ENCODE data around the gene USP46.

USP46 gene, protein sequence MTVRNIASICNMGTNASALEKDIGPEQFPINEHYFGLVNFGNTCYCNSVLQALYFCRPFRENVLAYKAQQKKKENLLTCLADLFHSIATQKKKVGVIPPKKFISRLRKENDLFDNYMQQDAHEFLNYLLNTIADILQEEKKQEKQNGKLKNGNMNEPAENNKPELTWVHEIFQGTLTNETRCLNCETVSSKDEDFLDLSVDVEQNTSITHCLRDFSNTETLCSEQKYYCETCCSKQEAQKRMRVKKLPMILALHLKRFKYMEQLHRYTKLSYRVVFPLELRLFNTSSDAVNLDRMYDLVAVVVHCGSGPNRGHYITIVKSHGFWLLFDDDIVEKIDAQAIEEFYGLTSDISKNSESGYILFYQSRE

DNA sequence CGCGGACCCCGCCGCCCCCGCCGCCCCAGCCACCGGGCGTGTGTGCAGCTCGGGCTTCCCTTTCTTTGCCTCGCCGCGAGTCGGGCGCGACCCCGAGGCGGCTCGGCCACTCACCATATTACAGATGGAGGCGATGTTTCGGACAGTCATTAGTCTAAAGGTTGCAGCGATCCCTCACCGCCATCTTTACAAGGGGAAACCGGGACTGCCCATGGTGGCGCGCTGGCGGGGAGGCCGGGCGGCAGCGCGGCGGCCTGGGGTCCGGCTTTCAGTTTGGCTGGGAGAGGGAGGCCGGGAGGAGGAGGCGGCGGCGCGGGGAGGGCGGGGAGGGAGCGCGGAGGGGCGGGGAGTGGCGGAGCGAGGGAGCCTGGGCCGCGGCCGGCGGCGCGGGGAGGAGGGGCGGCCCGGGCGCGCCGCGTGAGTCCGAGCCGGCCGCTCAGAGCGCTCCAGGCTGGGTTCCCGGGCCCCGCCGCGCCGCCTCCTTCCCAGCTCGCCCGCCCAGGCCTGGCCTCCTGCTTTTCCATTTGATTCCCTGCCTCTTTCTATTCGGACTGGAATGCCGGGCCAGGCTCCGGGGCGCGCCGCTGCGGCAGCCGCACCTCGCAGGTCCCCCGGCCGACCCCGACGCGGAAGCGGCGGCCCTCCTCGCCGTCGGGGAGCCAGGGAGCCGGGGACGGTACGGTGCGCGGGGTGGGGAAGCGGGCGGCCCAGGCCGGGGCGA, at the start of gene USP46:
Gene USP46 (minus strand): TSS at position 301 of the 721 bp plus-strand sequence. CDS start 151 bp downstream, at position 150.
- DNase-seq (ENCODE audit: low read depth, low spot score): no peak
- peak within 1 kb of the TSS; percentile 65 for H3K27ac ChIP-seq

DNA sequence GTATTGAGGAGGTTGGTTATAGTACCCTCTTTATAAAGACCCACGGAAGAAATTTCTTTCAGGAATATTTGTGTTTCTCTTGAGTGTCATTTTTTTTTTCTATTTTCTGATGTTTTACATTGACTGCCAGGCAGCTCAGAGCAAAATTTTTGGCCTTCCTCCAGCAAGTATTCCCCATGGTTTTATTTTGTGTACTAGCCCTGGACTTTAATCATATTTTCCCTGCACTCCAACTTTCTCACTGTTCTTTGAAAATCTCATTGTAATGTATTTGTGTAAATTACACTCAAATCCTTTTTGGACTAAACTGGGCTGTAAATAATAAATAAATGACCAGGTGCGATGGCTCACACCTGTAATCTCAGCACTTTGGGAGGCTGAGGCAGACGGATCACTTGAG, 45.6 kb upstream of the USP46 start:
- H3K27ac ChIP-seq: no peak overlapping the region
- no peak for DNase-seq (ENCODE audit: low read depth, low spot score)

- H3K27ac ChIP-seq: no peak overlapping the region
- DNase-seq (ENCODE audit: low read depth, low spot score): no peak
These were observed 45.0 kb upstream of the USP46 start for GRCh38 chr4:52704133-52704532.

- H3K27ac ChIP-seq: no peak overlapping the region
- no peak for DNase-seq (ENCODE audit: low read depth, low spot score)
These were observed 42.1 kb upstream of the USP46 start for GRCh38 chr4:52701207-52701606.

DNA sequence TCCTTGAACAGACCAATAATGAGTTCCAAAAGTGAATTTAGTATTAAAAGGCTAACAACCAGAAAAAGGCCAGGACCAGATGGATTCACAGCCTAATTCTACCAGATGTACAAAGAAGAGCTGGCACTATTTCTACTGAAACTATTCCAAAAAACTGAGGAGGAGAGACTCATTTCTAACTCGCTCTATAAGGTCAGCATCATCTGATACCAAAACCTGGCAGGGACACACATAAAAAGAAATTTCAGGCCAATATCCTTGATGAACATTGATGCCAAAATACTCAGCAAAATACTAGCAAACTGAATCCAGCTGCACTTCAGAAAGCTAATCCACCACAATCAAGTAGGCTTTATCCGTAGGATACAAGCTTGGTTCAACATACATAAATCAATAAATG, 35.8 kb upstream of the USP46 start:
- DNase-seq (ENCODE audit: low read depth, low spot score): no peak
- no peak overlapping the region for H3K27ac ChIP-seq

- no peak overlapping the region for H3K27ac ChIP-seq
- no peak for DNase-seq (ENCODE audit: low read depth, low spot score)
These were observed 34.4 kb upstream of the USP46 start for GRCh38 chr4:52693492-52693891.

DNA sequence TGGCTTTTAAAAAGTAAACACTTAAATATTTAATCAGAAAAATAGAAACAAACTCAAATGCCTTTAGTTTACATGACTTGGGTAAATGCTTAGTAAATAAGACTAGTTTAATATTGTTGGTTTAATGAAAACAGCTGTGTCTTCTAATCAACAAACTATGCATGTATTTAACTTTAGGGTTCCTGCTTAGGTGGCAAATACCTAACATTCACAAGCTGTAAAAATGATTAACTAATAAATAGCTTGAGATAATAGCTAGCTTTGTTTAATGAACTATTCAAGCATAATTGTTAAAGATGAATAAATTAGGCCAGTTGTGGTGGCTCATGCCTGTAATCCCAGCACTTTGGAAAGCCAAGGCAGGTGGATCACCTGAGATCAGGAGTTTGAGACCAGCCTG, 30.0 kb upstream of the USP46 start:
- no peak for DNase-seq (ENCODE audit: low read depth, low spot score)
- no peak overlapping the region for H3K27ac ChIP-seq

- no peak for DNase-seq (ENCODE audit: low read depth, low spot score)
- no peak overlapping the region for H3K27ac ChIP-seq
These were observed 28.6 kb upstream of the USP46 start for GRCh38 chr4:52687696-52688095.

DNA sequence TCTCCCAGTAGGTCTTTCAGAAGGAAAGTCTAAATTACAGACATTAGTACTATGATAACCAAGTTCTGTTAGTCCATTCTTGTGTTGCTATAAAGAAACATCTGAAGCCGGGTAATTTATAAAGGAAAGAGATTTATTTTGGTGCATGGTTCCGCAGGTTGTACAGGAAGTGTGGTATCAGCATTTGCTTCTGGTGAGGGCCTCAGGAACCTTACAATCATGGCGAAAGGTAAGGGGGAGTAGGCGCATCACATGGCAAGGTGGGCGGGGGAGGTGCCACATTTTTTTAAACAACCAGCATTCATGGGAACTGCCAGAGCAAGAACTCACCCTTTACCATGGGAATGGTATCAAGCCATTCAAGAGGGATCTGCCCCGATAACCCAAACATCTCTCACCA, 26.2 kb upstream of the USP46 start:
- DNase-seq (ENCODE audit: low read depth, low spot score): no peak
- H3K27ac ChIP-seq: no peak overlapping the region

GRCh38 chr4:52684896-52685295, 25.8 kb upstream of the USP46 start:
- no peak overlapping the region for H3K27ac ChIP-seq
- no peak for DNase-seq (ENCODE audit: low read depth, low spot score)

DNA sequence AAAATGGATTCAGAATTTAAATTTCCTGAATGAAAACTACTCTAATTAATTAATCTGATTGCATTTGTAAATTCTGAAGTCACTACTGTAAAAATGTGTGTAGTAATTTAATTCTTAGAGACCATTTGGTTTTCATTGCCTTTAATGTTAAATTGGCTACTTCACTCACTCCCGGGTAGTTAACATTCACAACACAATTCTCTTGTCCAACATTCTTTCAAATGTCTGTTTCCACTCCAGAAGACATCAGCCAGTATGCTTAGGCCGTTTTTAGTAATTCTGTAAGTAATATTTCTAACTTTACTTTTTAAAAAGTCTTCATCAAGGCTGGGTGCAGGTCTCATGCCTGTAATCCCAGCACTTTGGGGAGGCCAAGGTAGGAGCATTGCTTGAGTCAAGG, 21.3 kb upstream of the USP46 start:
- no peak overlapping the region for H3K27ac ChIP-seq
- no peak for DNase-seq (ENCODE audit: low read depth, low spot score)

DNA sequence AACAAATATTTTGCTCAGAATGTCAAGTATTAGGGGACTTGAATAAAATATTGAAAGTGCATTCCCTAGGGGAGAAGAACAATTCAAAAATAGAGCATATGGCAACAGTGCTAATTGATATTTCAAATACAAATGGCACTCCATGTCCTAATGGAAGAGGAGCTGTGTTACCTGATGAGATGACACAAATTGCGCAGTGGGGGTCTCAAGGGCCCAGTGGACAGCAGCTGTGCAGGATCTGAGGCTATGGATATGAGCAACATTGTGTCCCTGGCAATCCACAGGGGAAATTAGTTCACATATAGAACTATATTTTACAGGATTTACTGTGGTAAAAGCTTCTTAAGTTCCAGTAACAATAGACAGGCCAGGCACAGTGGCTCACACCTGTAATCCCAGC, 17.4 kb upstream of the USP46 start:
- no peak overlapping the region for H3K27ac ChIP-seq
- DNase-seq (ENCODE audit: low read depth, low spot score): no peak

DNA sequence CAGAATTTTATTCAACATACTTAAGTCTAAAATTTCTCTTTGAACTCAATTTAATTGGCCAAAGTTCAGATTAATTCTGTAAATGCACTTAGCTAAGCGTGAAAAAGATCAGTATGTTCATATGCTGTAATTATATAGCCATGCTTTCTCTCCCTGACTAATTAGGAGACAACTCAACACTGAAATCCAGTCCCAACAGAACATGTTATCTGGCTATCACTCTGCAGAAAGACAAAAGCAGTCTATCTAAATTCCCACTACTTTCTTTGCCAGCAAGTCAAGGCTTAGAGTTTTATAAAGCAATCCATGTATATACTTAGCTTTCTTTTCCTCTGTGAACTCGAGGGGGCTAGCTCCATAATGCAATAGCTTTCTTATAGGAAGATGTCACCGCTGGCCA, 16.0 kb upstream of the USP46 start:
- DNase-seq (ENCODE audit: low read depth, low spot score): no peak
- no peak overlapping the region for H3K27ac ChIP-seq

GRCh38 chr4:52670739-52671138, 11.6 kb upstream of the USP46 start:
- no peak for DNase-seq (ENCODE audit: low read depth, low spot score)
- no peak overlapping the region for H3K27ac ChIP-seq

- no peak for DNase-seq (ENCODE audit: low read depth, low spot score)
- no peak overlapping the region for H3K27ac ChIP-seq
These were observed 11.0 kb upstream of the USP46 start for GRCh38 chr4:52670121-52670520.

DNA sequence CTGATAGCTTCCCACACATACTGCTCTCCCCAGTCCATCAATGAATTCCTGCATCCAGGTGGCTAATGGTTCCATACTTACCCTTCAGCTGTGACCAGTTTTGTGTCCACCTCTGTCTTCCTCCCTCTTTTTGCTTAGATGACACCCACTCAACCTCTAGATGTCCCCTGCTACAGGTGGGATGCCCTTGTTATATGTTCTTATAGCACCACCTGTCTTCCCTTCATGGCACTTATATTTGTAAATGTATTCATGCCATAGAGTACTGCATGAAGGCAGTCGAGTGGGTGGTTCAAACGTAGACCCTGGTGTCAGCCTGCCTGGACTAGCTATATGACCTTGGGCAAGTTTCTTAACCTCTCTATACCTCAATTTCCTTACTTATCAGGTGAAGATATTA, 6.5 kb upstream of the USP46 start:
- H3K27ac ChIP-seq: no peak overlapping the region
- no peak for DNase-seq (ENCODE audit: low read depth, low spot score)

DNA sequence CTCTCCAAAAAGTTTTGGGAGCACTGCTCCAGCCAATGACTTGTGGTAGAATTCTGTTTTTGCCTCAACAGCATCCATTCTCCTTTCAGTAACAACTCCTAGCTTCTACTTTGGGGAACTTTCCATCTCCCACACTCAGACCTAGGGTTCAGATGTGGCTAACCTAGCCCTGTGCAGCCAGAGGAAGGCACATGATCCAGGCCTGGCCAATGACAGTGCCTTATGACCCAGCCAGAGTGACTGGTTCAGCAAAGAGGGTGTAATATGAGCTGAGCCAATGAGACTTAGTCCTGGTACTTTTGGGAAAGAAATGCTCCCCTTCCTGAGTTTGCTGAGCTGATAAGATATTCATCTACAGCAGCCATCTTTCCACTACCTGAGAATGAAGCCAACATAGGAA, 5.4 kb upstream of the USP46 start:
- H3K27ac ChIP-seq: no peak overlapping the region
- DNase-seq (ENCODE audit: low read depth, low spot score): no peak

DNA sequence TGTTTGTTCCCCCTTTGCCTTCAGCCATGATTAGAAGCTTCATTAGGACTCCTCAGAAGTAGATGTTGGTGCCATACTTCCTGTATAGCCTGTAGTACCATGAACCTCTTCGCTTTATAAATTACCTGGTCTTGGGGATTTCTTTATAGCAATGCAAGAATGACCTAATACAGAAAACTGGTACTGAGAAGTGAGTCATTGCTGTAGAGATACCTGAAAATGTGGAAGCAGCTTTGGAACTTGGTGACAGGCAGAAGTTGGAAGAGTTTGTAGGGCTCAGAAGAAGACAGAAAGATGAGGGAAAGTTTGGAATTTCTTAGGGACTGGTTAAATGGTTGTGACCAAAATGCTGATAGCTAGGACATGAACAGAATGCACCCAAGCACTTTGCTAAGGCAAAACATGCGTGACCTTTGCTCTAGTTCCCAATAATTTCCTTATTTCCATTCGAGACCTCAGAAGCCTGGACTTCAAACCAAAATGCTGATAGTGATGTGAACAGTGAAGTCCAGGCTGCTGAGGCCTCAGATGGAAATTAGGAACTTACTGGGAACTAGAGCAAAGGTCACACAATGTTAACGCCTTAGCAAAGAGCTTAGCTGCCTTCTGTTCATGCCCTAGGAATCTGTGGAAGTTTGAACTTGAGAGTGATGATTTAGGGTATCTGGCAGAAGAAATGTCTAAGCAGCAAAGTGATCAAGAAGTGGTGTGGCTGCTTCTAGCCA, 3.0 kb upstream of the USP46 start:
- H3K27ac ChIP-seq: no peak overlapping the region
- peak; percentile 16 for DNase-seq (ENCODE audit: low read depth, low spot score)

DNA sequence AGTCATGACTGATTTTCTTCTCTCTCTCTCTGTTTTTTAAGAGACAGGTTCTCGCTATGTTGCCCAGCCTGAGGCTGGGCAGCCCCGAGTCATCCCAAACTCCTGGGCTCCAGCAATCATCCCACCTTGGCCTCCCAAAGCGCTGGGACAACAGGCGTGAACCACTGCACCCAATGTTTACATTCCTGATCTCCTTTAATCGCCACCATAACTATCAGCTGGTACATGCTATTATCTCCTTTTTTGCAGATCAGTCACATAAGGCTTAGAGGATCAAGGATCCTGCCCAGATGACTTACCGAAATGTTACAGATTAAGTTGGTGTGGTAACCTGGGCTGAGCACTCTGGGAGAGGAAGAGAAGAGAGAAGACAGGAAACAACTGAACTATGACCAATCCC, 1.5 kb upstream of the USP46 start:
- DNase-seq (ENCODE audit: low read depth, low spot score): no peak
- no peak overlapping the region for H3K27ac ChIP-seq

- peak overlapping the region; percentile 65 for H3K27ac ChIP-seq
- no peak for DNase-seq (ENCODE audit: low read depth, low spot score)
These were observed 691 bp upstream of the USP46 start for GRCh38 chr4:52659722-52660261.

DNA sequence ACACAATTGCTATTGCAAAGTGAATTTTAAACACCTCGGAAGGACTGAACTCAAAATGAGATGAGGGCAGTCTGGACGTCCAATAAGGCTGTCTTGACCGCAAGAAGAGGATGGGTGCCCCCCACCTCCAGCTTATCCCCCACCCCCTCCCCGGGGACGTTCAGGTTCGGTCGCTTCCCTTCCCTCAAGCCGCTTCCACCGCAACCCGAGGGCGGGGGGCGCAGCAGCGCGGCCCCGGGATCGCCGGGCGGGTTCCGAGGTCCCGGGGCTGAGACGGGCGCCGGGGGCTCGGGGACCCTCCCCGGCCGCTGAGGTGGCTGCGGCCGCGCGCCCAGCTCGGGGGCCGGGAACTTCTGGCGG, 480 bp downstream of the USP46 start:
- peak overlapping the region; percentile 65 for H3K27ac ChIP-seq
- no peak for DNase-seq (ENCODE audit: low read depth, low spot score)
